Subcutaneous adipose tissue (tissue), 4 donors: ENCODE measurements around the gene FSIP1. TPM values are rescaled to one million over a fixed set of nuclear protein-coding genes. Genes with fewer than 3 reads are reported as not detected.

Experiments
- total RNA-seq, 4 donors: library from RNA; depleted of rRNA; stranded (reverse); fragments of >200 nt; gene quantifications; one replicate each; pipeline ENCODE4 v1.1.0, GENCODE V29; 2016
- TF ChIP-seq, protein P1 (sequence below): fragments of 450-650 bp; IDR thresholded peaks from one replicate; pipeline ENCODE4 v1.5.1; 2016; ENCODE audit warnings: low read depth, mild to moderate bottlenecking, control low read depth, antibody characterized with exemption, moderate library complexity

Gene FSIP1
- total RNA-seq, 4 donors from 2014 or later = 0.16 to 1.0 (median 0.44) TPM; not detected in 1

GRCh38 chr15:39785841-39786240, 3.2 kb upstream of the FSIP1 start:
- TF ChIP-seq, protein P1, sequence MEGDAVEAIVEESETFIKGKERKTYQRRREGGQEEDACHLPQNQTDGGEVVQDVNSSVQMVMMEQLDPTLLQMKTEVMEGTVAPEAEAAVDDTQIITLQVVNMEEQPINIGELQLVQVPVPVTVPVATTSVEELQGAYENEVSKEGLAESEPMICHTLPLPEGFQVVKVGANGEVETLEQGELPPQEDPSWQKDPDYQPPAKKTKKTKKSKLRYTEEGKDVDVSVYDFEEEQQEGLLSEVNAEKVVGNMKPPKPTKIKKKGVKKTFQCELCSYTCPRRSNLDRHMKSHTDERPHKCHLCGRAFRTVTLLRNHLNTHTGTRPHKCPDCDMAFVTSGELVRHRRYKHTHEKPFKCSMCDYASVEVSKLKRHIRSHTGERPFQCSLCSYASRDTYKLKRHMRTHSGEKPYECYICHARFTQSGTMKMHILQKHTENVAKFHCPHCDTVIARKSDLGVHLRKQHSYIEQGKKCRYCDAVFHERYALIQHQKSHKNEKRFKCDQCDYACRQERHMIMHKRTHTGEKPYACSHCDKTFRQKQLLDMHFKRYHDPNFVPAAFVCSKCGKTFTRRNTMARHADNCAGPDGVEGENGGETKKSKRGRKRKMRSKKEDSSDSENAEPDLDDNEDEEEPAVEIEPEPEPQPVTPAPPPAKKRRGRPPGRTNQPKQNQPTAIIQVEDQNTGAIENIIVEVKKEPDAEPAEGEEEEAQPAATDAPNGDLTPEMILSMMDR = no peak

DNA sequence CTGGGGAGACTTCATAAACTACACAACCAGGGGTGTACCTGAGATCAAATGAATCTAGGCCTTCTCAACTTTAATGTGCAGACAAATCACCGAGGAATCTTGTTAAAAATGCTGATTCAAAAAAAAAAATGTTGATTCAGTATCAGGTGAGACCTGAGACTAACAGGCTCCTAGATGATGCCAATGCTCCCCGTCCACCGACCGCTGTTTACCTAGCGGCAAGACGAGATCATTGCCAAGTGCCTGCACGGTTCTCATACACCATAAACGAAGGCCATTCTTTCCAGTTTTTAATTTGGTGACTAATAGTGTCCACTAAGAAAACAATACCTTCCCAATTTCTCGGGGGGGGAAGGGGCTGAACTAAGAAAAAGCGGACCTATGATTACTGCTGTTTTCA, 2.5 kb upstream of the FSIP1 start:
- TF ChIP-seq, protein P1 = no peak

DNA sequence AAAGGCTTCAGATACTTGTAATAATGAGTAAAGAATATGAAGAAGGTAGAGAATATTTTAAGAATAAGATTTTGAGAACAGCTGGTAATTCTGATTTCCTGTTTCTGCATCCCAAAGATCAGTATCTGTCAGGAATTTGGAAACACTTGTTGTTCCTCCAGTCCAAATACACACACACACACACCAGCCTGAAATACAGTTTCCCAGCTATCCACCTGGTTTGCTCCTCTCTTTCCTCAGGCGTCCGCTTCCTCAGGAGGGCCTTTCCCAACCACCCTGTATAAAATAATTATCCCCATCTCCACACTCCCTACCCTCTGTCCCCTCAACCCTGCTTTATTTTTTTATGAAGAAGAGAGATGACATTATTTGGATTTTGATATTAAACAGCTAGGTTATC, 2.0 kb upstream of the FSIP1 start:
- TF ChIP-seq, protein P1 = no peak

DNA sequence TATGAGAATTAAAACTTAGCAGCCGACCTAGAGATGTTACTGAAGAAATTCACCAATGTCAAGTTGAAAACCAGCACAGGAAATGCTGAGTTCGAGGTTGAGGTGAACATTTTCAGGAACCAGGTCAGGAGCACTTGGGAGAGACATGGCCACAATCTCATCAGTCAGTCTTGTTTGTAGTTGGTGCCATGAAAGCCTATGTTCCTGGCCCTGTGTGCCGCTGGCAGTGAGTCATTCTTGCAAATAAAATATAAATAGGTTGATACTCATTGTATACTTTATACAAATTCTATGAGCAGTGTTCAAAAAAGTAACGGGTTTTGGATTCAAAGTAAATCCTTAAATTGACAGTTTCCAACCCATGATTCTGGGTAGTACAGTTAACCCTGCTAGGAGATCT, 1.5 kb upstream of the FSIP1 start:
- TF ChIP-seq, protein P1 = no peak

DNA sequence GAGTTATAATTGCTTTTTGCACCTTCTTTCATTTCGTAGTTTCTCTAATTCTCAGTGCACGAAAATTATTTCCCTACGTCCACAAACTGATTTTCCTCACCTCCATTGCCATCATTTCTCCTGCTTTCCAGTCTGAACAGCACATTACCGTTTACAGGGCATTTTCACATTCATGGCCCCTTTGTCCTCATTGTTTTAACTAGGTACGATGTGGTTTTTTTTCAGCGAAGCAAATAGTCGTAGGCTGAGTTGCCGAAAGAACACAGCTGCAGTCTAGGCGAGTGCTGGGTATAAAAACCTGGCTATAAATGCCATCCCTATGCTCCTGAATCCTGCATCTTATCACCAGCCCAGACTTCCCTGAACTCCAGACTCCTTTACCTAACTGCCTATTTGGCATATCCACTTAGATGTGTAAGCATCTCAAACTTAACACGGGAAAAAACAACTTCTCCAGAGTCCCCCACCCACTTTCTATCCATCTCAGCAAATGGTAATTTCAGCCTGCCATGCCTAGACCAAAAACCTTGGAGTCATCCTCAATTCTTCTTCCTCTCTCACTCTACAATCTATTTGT, 691 bp upstream of the FSIP1 start:
- TF ChIP-seq, protein P1 = no peak

DNA sequence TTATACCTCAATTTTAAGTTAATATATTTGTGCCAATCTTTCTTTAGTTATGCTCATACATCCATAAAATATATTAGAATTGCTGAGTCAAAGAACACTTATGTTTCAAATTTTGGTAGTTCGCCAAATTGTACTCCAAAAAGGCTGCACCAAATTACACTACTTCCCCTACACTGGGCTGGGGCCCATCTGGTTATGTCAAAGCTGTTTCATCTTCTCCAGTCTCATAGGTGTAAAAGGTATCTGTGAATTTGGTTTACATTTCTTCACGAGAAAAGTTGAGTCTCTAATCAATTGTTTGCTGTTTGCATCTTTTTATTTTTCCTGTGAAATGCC, 706 bp downstream of the FSIP1 start:
- TF ChIP-seq, protein P1 = no peak

GRCh38 chr15:39781147-39781966, 1.3 kb downstream of the FSIP1 start:
- TF ChIP-seq, protein P1 = no peak
